Thoracic aorta (tissue), 2 donors: Measurements from ENCODE around the gene SIRPA. TPM values are rescaled to one million over a fixed set of nuclear protein-coding genes. Genes with fewer than 3 reads are reported as not detected.

Experiments used
- ATAC-seq: fragments of 150-250 bp; one replicate; pipeline ENCODE4 v1.8.0; 2017; ENCODE audit warnings: low read depth; ENCODE audit not compliant: insufficient number of reproducible peaks, low FRiP score
- DNase-seq: peaks from one replicate; pipeline ENCODE4 v3.0.0-alpha.2; 2020; ENCODE audit warnings: low spot score
- H3K27ac ChIP-seq, 2 donors: fragments of 200-600 bp; sonication (generic); 1 replicate in 1 of 2; 2 replicates in 1 of 2; pipeline ENCODE4 v1.5.1; 2016; ENCODE audit warnings: mild to moderate bottlenecking in 2 of 2, moderate library complexity in 2 of 2
- H3K27me3 ChIP-seq: fragments of 200-600 bp; sonication (generic); replicated peaks from 2 replicates; pipeline ENCODE4 v1.6.0; 2016; ENCODE audit warnings: mild to moderate bottlenecking; ENCODE audit not compliant: insufficient read depth
- H3K36me3 ChIP-seq: fragments of 200-600 bp; sonication (generic); one replicate; pipeline ENCODE4 v1.5.1; 2016
- H3K4me1 ChIP-seq, 2 donors: fragments of 200-600 bp; sonication (generic); 1 replicate in 1 of 2; 2 replicates in 1 of 2; pipeline versions ENCODE4 v1.5.1 to v1.6.0; 2016; ENCODE audit warnings: low read depth in 2 of 2, mild to moderate bottlenecking in 1 of 2; ENCODE audit not compliant: control insufficient read depth in 1 of 2
- H3K4me3 ChIP-seq: fragments of 200-600 bp; sonication (generic); 2 replicates; pipeline ENCODE4 v1.5.1; 2016; ENCODE audit warnings: mild to moderate bottlenecking
- H3K9me3 ChIP-seq: fragments of 200-600 bp; sonication (generic); 2 replicates; pipeline ENCODE4 v1.5.1; 2016
- total RNA-seq, 2 donors: library from RNA; depleted of rRNA; stranded (reverse); fragments of >200 nt; gene quantifications; one replicate each; pipeline versions ENCODE4 v1.1.0 to v1.2.3, GENCODE V29; 2016
- TF ChIP-seq, protein P1 (sequence below): fragments of 200-600 bp; sonication (generic); IDR thresholded peaks from one replicate; pipeline ENCODE4 v1.5.1; 2019; ENCODE audit warnings: antibody characterized with exemption

SIRPA gene
- total RNA-seq, 2 donors from 2014 or later, result 29.5 to 62.9 TPM

DNA sequence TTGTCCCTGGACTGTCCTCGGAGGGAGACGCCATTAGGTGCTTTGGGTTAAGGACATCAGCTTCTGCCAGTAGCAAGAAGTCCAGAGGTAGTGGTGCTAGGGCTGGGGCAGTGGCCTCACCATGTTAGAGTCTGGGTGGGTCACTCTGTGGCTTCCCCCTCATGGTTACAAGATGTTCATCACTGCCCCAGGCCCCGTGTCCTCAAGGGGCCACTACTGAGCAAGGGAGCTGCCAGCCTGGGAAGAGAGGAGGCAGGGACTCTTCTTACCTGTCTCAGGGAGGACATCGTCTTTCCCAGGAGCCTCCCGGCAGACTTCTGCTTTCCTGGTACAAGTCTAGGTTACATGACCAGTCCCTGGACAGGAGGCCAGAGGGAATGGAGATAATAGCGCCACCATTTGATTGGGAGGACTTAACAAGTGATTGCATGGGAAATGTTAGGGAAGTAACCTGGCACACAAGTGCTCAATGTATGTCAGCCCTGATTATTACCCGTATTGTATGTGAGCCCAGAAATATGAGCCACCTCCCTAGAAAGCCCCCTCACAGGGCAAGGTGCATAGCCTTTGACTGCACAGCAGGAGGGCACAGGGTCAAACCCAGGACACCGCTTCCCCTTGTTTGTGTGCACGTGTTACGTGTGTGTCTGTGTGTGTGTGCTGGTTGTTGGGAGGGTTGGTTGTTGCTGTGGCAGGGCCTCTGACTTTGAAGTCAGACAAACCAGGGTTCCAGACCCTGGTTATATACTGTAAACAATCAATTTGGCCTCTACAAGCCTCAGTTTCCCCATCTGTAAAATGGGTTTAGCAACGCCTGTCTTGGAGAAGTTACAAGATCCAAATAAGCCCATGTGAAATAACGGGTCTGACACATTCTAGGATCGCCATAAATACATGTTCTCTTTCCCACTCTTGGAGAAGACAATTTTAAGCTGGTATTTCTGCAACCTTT, 30.0 kb downstream of the SIRPA start:
- TF ChIP-seq, protein P1, sequence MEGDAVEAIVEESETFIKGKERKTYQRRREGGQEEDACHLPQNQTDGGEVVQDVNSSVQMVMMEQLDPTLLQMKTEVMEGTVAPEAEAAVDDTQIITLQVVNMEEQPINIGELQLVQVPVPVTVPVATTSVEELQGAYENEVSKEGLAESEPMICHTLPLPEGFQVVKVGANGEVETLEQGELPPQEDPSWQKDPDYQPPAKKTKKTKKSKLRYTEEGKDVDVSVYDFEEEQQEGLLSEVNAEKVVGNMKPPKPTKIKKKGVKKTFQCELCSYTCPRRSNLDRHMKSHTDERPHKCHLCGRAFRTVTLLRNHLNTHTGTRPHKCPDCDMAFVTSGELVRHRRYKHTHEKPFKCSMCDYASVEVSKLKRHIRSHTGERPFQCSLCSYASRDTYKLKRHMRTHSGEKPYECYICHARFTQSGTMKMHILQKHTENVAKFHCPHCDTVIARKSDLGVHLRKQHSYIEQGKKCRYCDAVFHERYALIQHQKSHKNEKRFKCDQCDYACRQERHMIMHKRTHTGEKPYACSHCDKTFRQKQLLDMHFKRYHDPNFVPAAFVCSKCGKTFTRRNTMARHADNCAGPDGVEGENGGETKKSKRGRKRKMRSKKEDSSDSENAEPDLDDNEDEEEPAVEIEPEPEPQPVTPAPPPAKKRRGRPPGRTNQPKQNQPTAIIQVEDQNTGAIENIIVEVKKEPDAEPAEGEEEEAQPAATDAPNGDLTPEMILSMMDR, result no peak

DNA sequence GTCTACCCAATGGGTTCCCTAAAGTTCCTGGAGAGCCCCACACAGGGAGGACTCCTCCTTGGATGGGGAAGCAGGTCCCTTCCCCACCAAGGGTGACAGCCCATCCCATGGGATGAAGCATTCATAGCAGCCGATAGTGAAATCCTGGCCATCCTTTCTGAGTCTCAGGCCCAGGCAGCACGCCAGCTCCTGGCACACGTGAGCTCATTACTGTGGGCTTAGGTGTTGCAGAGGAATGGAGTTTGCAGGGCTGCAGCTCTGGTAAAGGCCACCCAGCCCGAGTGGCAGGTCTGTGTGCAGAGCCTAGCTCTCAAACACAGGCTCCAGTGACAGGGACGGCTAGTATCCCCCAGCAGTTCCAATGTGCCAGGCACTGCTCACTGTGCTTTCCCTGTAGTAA, 31.0 kb downstream of the SIRPA start:
- Histone ChIP-seq H3K4me1 (no peaks in the 10 kb centered on the region), H3K27me3 (no peaks in the 10 kb centered on the region), H3K4me3 (no peak overlapping the region), H3K9me3 (no peaks in the 10 kb centered on the region), H3K27ac (no peak overlapping the region), H3K36me3 (peaks cover 18% of the 10 kb centered on the region)
- DNase-seq, result no peak
- ATAC-seq, result no peak
- TF ChIP-seq, protein P1, result no peak

More for the DNA sequence above, 30.0 kb downstream of the SIRPA start:
- ATAC-seq, result no peak
- Histone ChIP-seq H3K27me3 (no peaks in the 10 kb centered on the region), H3K36me3 (peaks cover 18% of the 10 kb centered on the region), H3K4me1 (no peaks in the 10 kb centered on the region), H3K27ac (no peak overlapping the region), H3K4me3 (no peak overlapping the region), H3K9me3 (no peaks in the 10 kb centered on the region)
- DNase-seq, result no peak

DNA sequence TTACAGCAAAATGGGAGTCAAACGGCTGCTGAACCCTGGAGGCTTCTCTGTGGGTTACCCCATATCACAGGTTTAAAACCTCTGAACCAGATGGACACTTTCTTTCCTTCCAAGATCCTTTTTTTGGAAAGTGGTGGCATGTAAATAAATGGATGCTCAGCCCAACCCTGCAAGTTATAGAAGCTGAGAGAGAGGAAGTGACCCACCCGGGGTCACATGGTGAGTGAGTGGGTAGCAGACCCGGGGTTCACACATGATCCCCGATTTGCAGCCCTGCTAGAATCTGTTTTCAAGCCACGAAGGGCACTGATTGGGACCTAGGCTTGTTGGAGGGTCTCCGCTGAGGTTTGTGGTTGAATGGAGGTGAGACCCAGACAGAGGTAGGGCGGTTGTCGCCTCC, 32.0 kb downstream of the SIRPA start:
- Histone ChIP-seq H3K27me3 (no peaks in the 10 kb centered on the region), H3K9me3 (no peaks in the 10 kb centered on the region), H3K27ac (no peak overlapping the region), H3K4me3 (no peak overlapping the region), H3K36me3 (peaks cover 18% of the 10 kb centered on the region), H3K4me1 (no peaks in the 10 kb centered on the region)
- no peak for ATAC-seq
- no peak for DNase-seq
- TF ChIP-seq, protein P1, result no peak

DNA sequence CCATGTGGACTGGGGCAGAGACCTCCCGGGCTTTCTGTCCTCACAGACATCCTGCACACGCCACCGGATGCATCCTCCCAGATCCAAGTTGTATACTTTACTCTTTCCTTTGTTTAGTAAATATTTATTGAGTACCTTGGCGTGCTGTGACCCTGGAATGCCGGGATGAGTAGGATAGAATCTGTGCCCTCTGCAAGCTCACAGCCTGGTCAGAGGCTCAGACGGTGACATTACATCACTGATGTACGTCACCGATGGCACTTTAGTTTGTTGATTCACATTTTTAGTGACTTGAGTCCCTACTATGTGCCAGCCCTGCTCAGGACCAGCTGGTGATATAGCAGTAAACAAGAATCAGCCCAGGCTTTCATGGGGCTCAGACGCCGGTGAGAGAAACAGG, 32.9 kb downstream of the SIRPA start:
- Histone ChIP-seq H3K36me3 (peaks cover 13% of the 10 kb centered on the region), H3K9me3 (no peaks in the 10 kb centered on the region), H3K27me3 (no peaks in the 10 kb centered on the region), H3K27ac (no peak overlapping the region), H3K4me1 (no peaks in the 10 kb centered on the region), H3K4me3 (no peak overlapping the region)
- ATAC-seq (no peak), DNase-seq (no peak)
- TF ChIP-seq, protein P1, result no peak

DNA sequence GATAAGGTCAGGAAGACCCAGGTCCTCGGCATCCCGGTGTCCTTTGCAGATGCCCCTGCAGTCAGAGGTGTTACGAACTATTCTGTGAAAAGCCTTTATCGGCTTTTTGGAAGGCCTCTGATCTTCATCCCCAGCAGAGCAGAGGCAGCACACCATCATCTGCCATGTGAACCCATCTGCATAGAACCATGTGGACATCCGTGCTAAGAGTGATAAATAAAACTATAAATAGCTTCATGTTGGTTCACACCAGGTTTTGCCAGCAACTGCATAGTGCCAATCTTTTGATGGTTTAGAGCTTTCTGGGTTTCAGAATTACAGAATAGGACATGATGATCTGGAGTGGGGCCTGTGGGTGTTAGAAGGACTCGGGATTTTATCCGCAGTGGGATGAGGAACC, 33.6 kb downstream of the SIRPA start:
- no peak overlapping the region for H3K27ac ChIP-seq
- ATAC-seq (no peak), DNase-seq (no peak)
- no peak overlapping the region for H3K4me3 ChIP-seq
- TF ChIP-seq, protein P1, result no peak
- H3K9me3 ChIP-seq, result no peaks in the 10 kb centered on the region
- no peaks in the 10 kb centered on the region for H3K27me3 ChIP-seq
- peaks cover 7% of the 10 kb centered on the region for H3K36me3 ChIP-seq
- H3K4me1 ChIP-seq, result peaks cover 5 to 6% of the 10 kb centered on the region in 2 donors
